Motor neuron (in vitro differentiated cells): Measurements from ENCODE around the gene NFATC1. TPM values are rescaled to one million over a fixed set of nuclear protein-coding genes. Genes with fewer than 3 reads are reported as not detected.
A peak's percentile ranks its signal among the peaks of the same experiment; 100 is the strongest.

ENCODE experiments used
- ATAC-seq, 8 experiments: fragments of 200-7000 bp; cut with Tn5 transposase; replicated peaks in 6 of 8; 2 replicates each; pipeline ENCODE4 v1.8.0; 2021; ENCODE audit warnings: mild to moderate bottlenecking in 8 of 8, moderate library complexity in 8 of 8
- H3K27ac ChIP-seq, 2 donors: fragments of 250-450 bp; sonication (Bioruptor Pico); 2 replicates each; pipeline ENCODE4 v1.9.0; 2021; ENCODE audit warnings: antibody characterized with exemption in 2 of 2, mild to moderate bottlenecking in 2 of 2, moderate library complexity in 1 of 2
- H3K4me1 ChIP-seq, 2 donors: fragments of 250-450 bp; sonication (Bioruptor Pico); replicated peaks in 1 of 2; 2 replicates each; pipeline ENCODE4 v1.6.1; 2021; ENCODE audit warnings: antibody characterized with exemption in 2 of 2, mild to moderate bottlenecking in 2 of 2, moderate library complexity in 1 of 2
- H3K4me3 ChIP-seq, 5 donors: fragments of 250-450 bp; sonication (Bioruptor Pico); 2 replicates each; pipeline ENCODE4 v1.9.0; 2021; ENCODE audit warnings: antibody characterized with exemption in 5 of 5, mild to moderate bottlenecking in 5 of 5, moderate library complexity in 4 of 5
- WGBS, 10 experiments: fragments of 450-650 bp; shearing (Covaris generic); methylation state at CpG; one replicate each; pipeline ENCODE4 v1.0.0; 2022; 5-methylcytosine and 5-hydroxymethylcytosine counted together
- in situ Hi-C, 9 experiments: fragments of 400-800 bp; cut with MboI; loops; one replicate each; pipeline ENCODE4 v1.15.0; 2021; ENCODE audit warnings: low sequenced_read_pairs in 9 of 9, low pct_unique_long_range_greater_than_20kb in 2 of 9; ENCODE audit not compliant: unreplicated experiment in 9 of 9
- total RNA-seq, 8 experiments: library from RNA; unstranded; fragments of 300-600 nt; gene quantifications; 2 replicates each; pipeline versions ENCODE4 v1.2.3 to v1.2.4, GENCODE V29; 2022

NFATC1 gene
- total RNA-seq, 8 experiments from 2014 or later, result 0.23 to 21.6 (median 2.3) TPM

GRCh38 chr18:79515944-79516351 is 120.2 kb downstream of the NFATC1 start:
- peaks cover 0 to 5% of the 10 kb centered on the region in 2 donors for H3K4me1 ChIP-seq
- 51 to 100% (median 83%) methylated on average over 1 to 12 of the region's 22 CpGs; no CpG with 5 or more reads in 2 of the 10 experiments for WGBS, 10 experiments
- H3K4me3 ChIP-seq, result no peak overlapping the region
- in situ Hi-C loops, result no loop called here
- no peak for ATAC-seq
- H3K27ac ChIP-seq, result no peak overlapping the region

GRCh38 chr18:79516441-79516931 is 120.8 kb downstream of the NFATC1 start:
- in situ Hi-C loops, result no loop called here
- no peak for ATAC-seq
- H3K4me1 ChIP-seq, result peaks cover 0 to 2% of the 10 kb centered on the region in 2 donors
- H3K27ac ChIP-seq, result no peak overlapping the region
- no peak overlapping the region for H3K4me3 ChIP-seq
- 74 to 97% (median 92%) methylated on average over 2 to 16 of the region's 20 CpGs; no CpG with 5 or more reads in 1 of the 10 experiments for WGBS, 10 experiments

GRCh38 chr18:79517341-79517740 is 121.6 kb downstream of the NFATC1 start:
- Histone ChIP-seq H3K4me1 (no peaks in the 10 kb centered on the region), H3K4me3 (no peak overlapping the region), H3K27ac (no peak overlapping the region)
- in situ Hi-C loops, result no loop called here
- WGBS, 10 experiments, result 57 to 100% (median 75%) methylated on average over 1 to 13 of the region's 13 CpGs; no CpG with 5 or more reads in 3 of the 10 experiments
- no peak for ATAC-seq

- peaks cover 0 to 2% of the 10 kb centered on the region in 2 donors for H3K4me1 ChIP-seq
- no peak overlapping the region for H3K4me3 ChIP-seq
- no peak overlapping the region for H3K27ac ChIP-seq
- in situ Hi-C loops, result no loop called here
- 80 to 100% (median 97%) methylated on average over 1 to 16 of the region's 22 CpGs; no CpG with 5 or more reads in 2 of the 10 experiments for WGBS, 10 experiments
- no peak for ATAC-seq
Measured at GRCh38 chr18:79518028-79518682, 122.4 kb downstream of the NFATC1 start.

- WGBS, 10 experiments, result 60 to 94% (median 78%) methylated on average over 1 to 12 of the region's 14 CpGs; no CpG with 5 or more reads in 3 of the 10 experiments
Measured at GRCh38 chr18:79518683-79519128, 123.0 kb downstream of the NFATC1 start.

GRCh38 chr18:79519751-79520477 is 124.2 kb downstream of the NFATC1 start:
- H3K27ac ChIP-seq, result no peak overlapping the region
- peak in 5 of 8 experiments; percentile 49 to 88 (median 71) for ATAC-seq

More at GRCh38 chr18:79518683-79519128, 123.0 kb downstream of the NFATC1 start:
- Histone ChIP-seq H3K4me3 (no peak overlapping the region), H3K4me1 (peaks cover 0 to 2% of the 10 kb centered on the region in 2 donors), H3K27ac (no peak overlapping the region)
- in situ Hi-C loops, result no loop called here
- no peak for ATAC-seq

GRCh38 chr18:79520478-79521390 is 125.0 kb downstream of the NFATC1 start:
- no CpG with 5 or more reads among the region's 9 CpGs for whole genome bisulfite sequencing, 10 experiments
- no peak for ATAC-seq
- in situ Hi-C loops, result no loop called here
- H3K4me3 ChIP-seq, result no peak overlapping the region
- no peak overlapping the region for H3K27ac ChIP-seq
- peaks cover 0 to 2% of the 10 kb centered on the region in 2 donors for H3K4me1 ChIP-seq

More at GRCh38 chr18:79519751-79520477, 124.2 kb downstream of the NFATC1 start:
- 40 to 98% (median 66%) methylated on average over 1 to 21 of the region's 37 CpGs; no CpG with 5 or more reads in 4 of the 10 experiments for WGBS, 10 experiments
- H3K4me3 ChIP-seq, result no peak overlapping the region
- in situ Hi-C loops, result no loop called here
- H3K4me1 ChIP-seq, result peaks cover 0 to 2% of the 10 kb centered on the region in 2 donors

GRCh38 chr18:79521416-79522205 is 125.9 kb downstream of the NFATC1 start:
- in situ Hi-C loops, result no loop called here
- ATAC-seq, result no peak
- no CpG with 5 or more reads among the region's 9 CpGs for WGBS, 10 experiments
- no peak overlapping the region for H3K4me3 ChIP-seq
- H3K4me1 ChIP-seq, result peaks cover 0 to 2% of the 10 kb centered on the region in 2 donors
- H3K27ac ChIP-seq, result no peak overlapping the region

- Histone ChIP-seq H3K4me3 (no peak overlapping the region), H3K4me1 (peaks cover 0 to 2% of the 10 kb centered on the region in 2 donors), H3K27ac (no peak overlapping the region)
- ATAC-seq, result peak in 1 of 8 experiments; percentile 27
- in situ Hi-C loops, result no loop called here
- 90 to 100% (median 100%) methylated on average over 1 to 2 of the region's 17 CpGs; no CpG with 5 or more reads in 6 of the 10 experiments for WGBS, 10 experiments
Measured at GRCh38 chr18:79522451-79523205, 126.9 kb downstream of the NFATC1 start.

GRCh38 chr18:79523206-79523735 is 127.5 kb downstream of the NFATC1 start:
- Histone ChIP-seq H3K4me1 (peaks cover 0 to 2% of the 10 kb centered on the region in 2 donors), H3K27ac (no peak overlapping the region), H3K4me3 (no peak overlapping the region)
- in situ Hi-C loops, result no loop called here
- WGBS, 10 experiments, result 60 to 100% (median 92%) methylated on average over 1 to 9 of the region's 11 CpGs
- no peak for ATAC-seq

- H3K27ac ChIP-seq, result no peak overlapping the region
- peaks cover 0 to 2% of the 10 kb centered on the region in 2 donors for H3K4me1 ChIP-seq
- no peak for ATAC-seq
- H3K4me3 ChIP-seq, result no peak overlapping the region
- in situ Hi-C loops, result no loop called here
- WGBS, 10 experiments, result 67 to 95% (median 84%) methylated on average over 1 to 10 of the region's 13 CpGs; no CpG with 5 or more reads in 4 of the 10 experiments
Measured at GRCh38 chr18:79523736-79524180, 128.0 kb downstream of the NFATC1 start.
